ENCODE data around the gene PPP1R14B.

- TF ChIP-seq POLR2AphosphoS5 (IDR thresholded peaks at IDR 0.05; ENCODE audit: low read depth, low read length) (0 out of 2 replicates have a peak, but pooled peaks have one; percentile 7), SPI1 (IDR thresholded peaks at IDR 0.05; ENCODE audit: low read depth, low read length) (no peak), POLR2A (IDR thresholded peaks at IDR 0.05; ENCODE audit: low read depth, low read length) (no peak), TAF1 (IDR thresholded peaks at IDR 0.05; ENCODE audit: low read depth, low read length) (no peak), POU2F2 (IDR thresholded peaks at IDR 0.05; ENCODE audit: low read depth, low read length) (no peak), PAX5 (IDR thresholded peaks at IDR 0.05; ENCODE audit: insufficient read depth, low read length, severe bottlenecking) (no peak)
Measured at GRCh38 chr11:64284962-64285884, 38.5 kb upstream of the PPP1R14B start, which contains the start of gene GPR137.
